Measurements from ENCODE around the gene SH3GL3.

GRCh38 chr15:83515164-83515563 is 68.0 kb downstream of the SH3GL3 start:
- no peak for TF ChIP-seq CTCF (conservative IDR thresholded peaks at IDR 0.05 in 1 of 2, IDR thresholded peaks at IDR 0.05 in 1 of 2; ENCODE audit: extremely low read depth in 1 of 2, insufficient read depth in 1 of 2, low read depth in 1 of 2, low read length in 2 of 2)
- TF ChIP-seq EZH2 (IDR thresholded peaks at IDR 0.05; ENCODE audit: borderline replicate concordance, low read length): no peak

Measured in mammary epithelial cell (primary cell).